ENCODE data around the gene CPXM2. TPM values are rescaled to one million over a fixed set of nuclear protein-coding genes. Genes with fewer than 3 reads are reported as not detected.

Gene CPXM2
- total RNA-seq, 1 experiment from 2014 or later = 0.12 TPM

- RAD21 ChIA-PET (ENCODE audit: low non-redundant PET in 1 of 2, low total read pairs in 2 of 2, uncharacterized antibody in 2 of 2, unreplicated experiment in 2 of 2) = no interaction called here
- Histone ChIP-seq H3K9me3 (ENCODE audit: control insufficient read depth in 1 of 2, insufficient read depth in 1 of 2, low read depth in 1 of 2, low read length in 2 of 2) (no peaks in the 10 kb centered on the region), H2AFZ (ENCODE audit: low read depth, low read length, poor library complexity, severe bottlenecking) (no peak overlapping the region), H4K20me1 (ENCODE audit: insufficient read depth) (no peaks in the 10 kb centered on the region), H3K9me2 (ENCODE audit: insufficient read depth) (no peaks in the 10 kb centered on the region), H3K36me3 (ENCODE audit: control insufficient read depth in 1 of 2, insufficient read depth in 2 of 2, low read length in 2 of 2) (no peaks in the 10 kb centered on the region), H3K4me2 (ENCODE audit: low read length) (no peak overlapping the region), H3K4me3 (replicated peaks in 1 of 2; ENCODE audit: low read depth in 1 of 2, low read length in 2 of 2) (no peak overlapping the region), H3K4me1 (ENCODE audit: control insufficient read depth in 1 of 2, insufficient read depth in 2 of 2, low read length in 2 of 2) (no peaks in the 10 kb centered on the region), H3K27ac (ENCODE audit: low read depth, low read length) (no peak overlapping the region), H3K79me2 (ENCODE audit: insufficient read depth, low read length) (no peaks in the 10 kb centered on the region), H3K9ac (ENCODE audit: low read length) (no peak overlapping the region), H3K27me3 (ENCODE audit: insufficient read depth, low read length) (peaks cover 56% of the 10 kb centered on the region)
- no peak for DNase-seq (ENCODE audit: low read depth, low spot score)
- intact Hi-C loops (cut with micrococcal nuclease) = no loop called here
- TF ChIP-seq YY1 (IDR thresholded peaks at IDR 0.05; ENCODE audit: extremely low read depth, insufficient replicate concordance, low read depth, low read length) (no peak), CTCF (IDR thresholded peaks at IDR 0.05 in 2 of 3, conservative IDR thresholded peaks at IDR 0.05 in 1 of 3; ENCODE audit: borderline replicate concordance in 1 of 3, insufficient read depth in 1 of 3, low read depth in 2 of 3, low read length in 2 of 3) (0 out of 6 replicates have a peak, but pooled peaks of 1 of the 3 experiments have one; percentile 8), RAD21 (IDR thresholded peaks at IDR 0.05; ENCODE audit: low read depth) (peak; percentile 16; the same call in 1 of the 2 replicates)
- POLR2A ChIA-PET = no interaction called here
- peak; percentile 43; the same call in 1 of the 2 replicates for ATAC-seq
- CTCF ChIA-PET = no interaction called here
- no TSS peak for BruUV-seq (replicated peaks)
Observed at GRCh38 chr10:123742751-123743440, 148.7 kb downstream of the CPXM2 start.

DNA sequence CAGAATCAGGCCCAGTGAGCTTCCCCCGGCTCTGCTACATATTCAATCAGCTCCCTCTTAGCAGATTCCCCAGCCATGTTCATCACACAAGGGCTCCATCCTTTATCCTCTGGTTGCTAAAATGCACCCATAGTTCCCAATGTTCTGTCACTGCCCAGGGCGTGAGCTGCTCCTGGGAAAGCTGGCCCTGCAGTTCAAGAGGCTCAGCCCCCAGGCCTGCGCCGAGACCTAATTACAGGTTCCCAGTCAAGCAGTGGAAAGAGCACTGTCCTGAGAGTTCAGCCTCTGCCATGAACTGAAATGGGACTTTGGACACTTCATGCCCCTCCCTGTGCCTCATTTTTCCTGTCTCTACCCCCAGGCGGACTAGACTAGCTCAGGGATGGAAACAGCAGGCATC is 149.9 kb downstream of the CPXM2 start:
- RAD21 ChIA-PET (ENCODE audit: low non-redundant PET in 1 of 2, low total read pairs in 2 of 2, uncharacterized antibody in 2 of 2, unreplicated experiment in 2 of 2) = no interaction called here
- DNase-seq (ENCODE audit: low read depth, low spot score) (no peak), ATAC-seq (no peak)
- no peaks in the 10 kb centered on the region for H3K4me1 ChIP-seq (ENCODE audit: control insufficient read depth in 1 of 2, insufficient read depth in 2 of 2, low read length in 2 of 2)
- H4K20me1 ChIP-seq (ENCODE audit: insufficient read depth) = no peaks in the 10 kb centered on the region
- no peak overlapping the region for H2AFZ ChIP-seq (ENCODE audit: low read depth, low read length, poor library complexity, severe bottlenecking)
- no peak overlapping the region for H3K4me3 ChIP-seq (replicated peaks in 1 of 2; ENCODE audit: low read depth in 1 of 2, low read length in 2 of 2)
- no peak overlapping the region for H3K27ac ChIP-seq (ENCODE audit: low read depth, low read length)
- no peak overlapping the region for H3K9ac ChIP-seq (ENCODE audit: low read length)
- BruUV-seq (replicated peaks) = no TSS peak
- CTCF ChIA-PET = no interaction called here
- H3K9me3 ChIP-seq (ENCODE audit: control insufficient read depth in 1 of 2, insufficient read depth in 1 of 2, low read depth in 1 of 2, low read length in 2 of 2) = no peaks in the 10 kb centered on the region
- POLR2A ChIA-PET = no interaction called here
- H3K79me2 ChIP-seq (ENCODE audit: insufficient read depth, low read length) = no peaks in the 10 kb centered on the region
- intact Hi-C loops (cut with micrococcal nuclease) = no loop called here
- H3K4me2 ChIP-seq (ENCODE audit: low read length) = no peak overlapping the region
- H3K9me2 ChIP-seq (ENCODE audit: insufficient read depth) = no peaks in the 10 kb centered on the region
- peaks cover 56% of the 10 kb centered on the region for H3K27me3 ChIP-seq (ENCODE audit: insufficient read depth, low read length)
- no peaks in the 10 kb centered on the region for H3K36me3 ChIP-seq (ENCODE audit: control insufficient read depth in 1 of 2, insufficient read depth in 2 of 2, low read length in 2 of 2)
- no peak for TF ChIP-seq JUND (IDR thresholded peaks at IDR 0.05)
- TF ChIP-seq CEBPB (IDR thresholded peaks at IDR 0.05; ENCODE audit: low read depth) = no peak
- no peak for TF ChIP-seq FOSL1 (IDR thresholded peaks at IDR 0.05; ENCODE audit: low read depth)
- TF ChIP-seq, protein P1, sequence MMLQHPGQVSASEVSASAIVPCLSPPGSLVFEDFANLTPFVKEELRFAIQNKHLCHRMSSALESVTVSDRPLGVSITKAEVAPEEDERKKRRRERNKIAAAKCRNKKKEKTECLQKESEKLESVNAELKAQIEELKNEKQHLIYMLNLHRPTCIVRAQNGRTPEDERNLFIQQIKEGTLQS (IDR thresholded peaks at IDR 0.05) = no peak
- TF ChIP-seq, protein P2, sequence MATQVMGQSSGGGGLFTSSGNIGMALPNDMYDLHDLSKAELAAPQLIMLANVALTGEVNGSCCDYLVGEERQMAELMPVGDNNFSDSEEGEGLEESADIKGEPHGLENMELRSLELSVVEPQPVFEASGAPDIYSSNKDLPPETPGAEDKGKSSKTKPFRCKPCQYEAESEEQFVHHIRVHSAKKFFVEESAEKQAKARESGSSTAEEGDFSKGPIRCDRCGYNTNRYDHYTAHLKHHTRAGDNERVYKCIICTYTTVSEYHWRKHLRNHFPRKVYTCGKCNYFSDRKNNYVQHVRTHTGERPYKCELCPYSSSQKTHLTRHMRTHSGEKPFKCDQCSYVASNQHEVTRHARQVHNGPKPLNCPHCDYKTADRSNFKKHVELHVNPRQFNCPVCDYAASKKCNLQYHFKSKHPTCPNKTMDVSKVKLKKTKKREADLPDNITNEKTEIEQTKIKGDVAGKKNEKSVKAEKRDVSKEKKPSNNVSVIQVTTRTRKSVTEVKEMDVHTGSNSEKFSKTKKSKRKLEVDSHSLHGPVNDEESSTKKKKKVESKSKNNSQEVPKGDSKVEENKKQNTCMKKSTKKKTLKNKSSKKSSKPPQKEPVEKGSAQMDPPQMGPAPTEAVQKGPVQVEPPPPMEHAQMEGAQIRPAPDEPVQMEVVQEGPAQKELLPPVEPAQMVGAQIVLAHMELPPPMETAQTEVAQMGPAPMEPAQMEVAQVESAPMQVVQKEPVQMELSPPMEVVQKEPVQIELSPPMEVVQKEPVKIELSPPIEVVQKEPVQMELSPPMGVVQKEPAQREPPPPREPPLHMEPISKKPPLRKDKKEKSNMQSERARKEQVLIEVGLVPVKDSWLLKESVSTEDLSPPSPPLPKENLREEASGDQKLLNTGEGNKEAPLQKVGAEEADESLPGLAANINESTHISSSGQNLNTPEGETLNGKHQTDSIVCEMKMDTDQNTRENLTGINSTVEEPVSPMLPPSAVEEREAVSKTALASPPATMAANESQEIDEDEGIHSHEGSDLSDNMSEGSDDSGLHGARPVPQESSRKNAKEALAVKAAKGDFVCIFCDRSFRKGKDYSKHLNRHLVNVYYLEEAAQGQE (IDR thresholded peaks at IDR 0.05; ENCODE audit: low read depth) = no peak
- no peak for TF ChIP-seq RAD21 (IDR thresholded peaks at IDR 0.05; ENCODE audit: low read depth)
- TF ChIP-seq YY1 (IDR thresholded peaks at IDR 0.05; ENCODE audit: extremely low read depth, insufficient replicate concordance, low read depth, low read length) = no peak
- no peak for TF ChIP-seq POLR2A (IDR thresholded peaks at IDR 0.05; ENCODE audit: borderline replicate concordance, extremely low read depth, insufficient read depth, insufficient read length)
- TF ChIP-seq EGR1 (IDR thresholded peaks at IDR 0.05; ENCODE audit: low read depth) = no peak
- TF ChIP-seq, protein P3, sequence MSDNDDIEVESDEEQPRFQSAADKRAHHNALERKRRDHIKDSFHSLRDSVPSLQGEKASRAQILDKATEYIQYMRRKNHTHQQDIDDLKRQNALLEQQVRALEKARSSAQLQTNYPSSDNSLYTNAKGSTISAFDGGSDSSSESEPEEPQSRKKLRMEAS (IDR thresholded peaks at IDR 0.05) = no peak
- no peak for TF ChIP-seq TCF7L2 (IDR thresholded peaks at IDR 0.05; ENCODE audit: borderline replicate concordance, extremely low read depth, insufficient read depth, insufficient read length)
- no peak for TF ChIP-seq SRF (IDR thresholded peaks at IDR 0.05; ENCODE audit: low read depth)
- no peak for TF ChIP-seq EZH2 (IDR thresholded peaks at IDR 0.05)
- TF ChIP-seq ZFX (IDR thresholded peaks at IDR 0.05) = no peak

Data from HCT116 (cell line).